ENCODE measurements around the gene LMO1.
A peak's percentile ranks its signal among the peaks of the same experiment; 100 is the strongest.

The LMO1 gene

GRCh38 chr11:8263109-8263768 is 439 bp downstream of the LMO1 start:
- DNase-seq (ENCODE audit: low spot score), result no peak
- TF ChIP-seq CTCF (IDR thresholded peaks at IDR 0.05; ENCODE audit: extremely low read depth, missing control alignments), result no peak

- peak; percentile 57 for DNase-seq (ENCODE audit: low spot score)
- TF ChIP-seq CTCF (IDR thresholded peaks at IDR 0.05; ENCODE audit: extremely low read depth, missing control alignments), result no peak
Measured at GRCh38 chr11:8262552-8263108, 1.0 kb downstream of the LMO1 start.

GRCh38 chr11:8261921-8262551 is 1.6 kb downstream of the LMO1 start:
- DNase-seq (ENCODE audit: low spot score), result no peak
- no peak for TF ChIP-seq CTCF (IDR thresholded peaks at IDR 0.05; ENCODE audit: extremely low read depth, missing control alignments)

GRCh38 chr11:8261291-8261690 is 2.4 kb downstream of the LMO1 start:
- no peak for TF ChIP-seq CTCF (IDR thresholded peaks at IDR 0.05; ENCODE audit: extremely low read depth, missing control alignments)
- no peak for DNase-seq (ENCODE audit: low spot score)

GRCh38 chr11:8260202-8260966 is 3.3 kb downstream of the LMO1 start:
- no peak for TF ChIP-seq CTCF (IDR thresholded peaks at IDR 0.05; ENCODE audit: extremely low read depth, missing control alignments)
- no peak for DNase-seq (ENCODE audit: low spot score)

GRCh38 chr11:8259306-8259959 is 4.2 kb downstream of the LMO1 start:
- no peak for DNase-seq (ENCODE audit: low spot score)
- no peak for TF ChIP-seq CTCF (IDR thresholded peaks at IDR 0.05; ENCODE audit: extremely low read depth, missing control alignments)
